ENCODE results near the gene FAM204A. TPM values are rescaled to one million over a fixed set of nuclear protein-coding genes. Genes with fewer than 3 reads are reported as not detected.
A peak's percentile ranks its signal among the peaks of the same experiment; 100 is the strongest.

FAM204A gene
- total RNA-seq, 1 experiment from 2014 or later, result 103 TPM

- intact Hi-C loops (cut with micrococcal nuclease; ENCODE audit: unreplicated experiment), result no loop called here
- Histone ChIP-seq H3K4me1 (ENCODE audit: insufficient read depth, low read length, poor library complexity, severe bottlenecking) (peaks cover 5% of the 10 kb centered on the region), H3K4me3 (ENCODE audit: low read depth, low read length, poor library complexity, severe bottlenecking) (peak overlapping the region; percentile 81), H3K9me3 (ENCODE audit: low read depth, low read length, poor library complexity, severe bottlenecking) (no peaks in the 10 kb centered on the region), H3K36me3 (ENCODE audit: insufficient read depth, low read length, poor library complexity, severe bottlenecking) (no peaks in the 10 kb centered on the region), H3K27me3 (replicated peaks; ENCODE audit: insufficient read depth, low read depth, low read length, poor library complexity) (no peaks in the 10 kb centered on the region), H3K27ac (ENCODE audit: low read depth, low read length, poor library complexity, severe bottlenecking) (peak overlapping the region; percentile 69)
- TSS peak; percentile 98 for BruUV-seq (replicated peaks)
- TF ChIP-seq EZH2 (IDR thresholded peaks at IDR 0.05; ENCODE audit: borderline replicate concordance, low read depth, low read length, poor library complexity, severe bottlenecking), result no peak
- no peak for TF ChIP-seq CTCF (conservative IDR thresholded peaks at IDR 0.05; ENCODE audit: low read depth, low read length)
- POLR2A ChIA-PET (ENCODE audit: low non-redundant PET), result no interaction called here
- CTCF ChIA-PET, result no interaction called here
- peak; percentile 5 for DNase-seq (ENCODE audit: low spot score)
Measured at GRCh38 chr10:118342638-118343020, 505 bp upstream of the FAM204A start.

GRCh38 chr10:118340486-118340885, 1.6 kb downstream of the FAM204A start:
- Histone ChIP-seq H3K4me1 (ENCODE audit: insufficient read depth, low read length, poor library complexity, severe bottlenecking) (peaks cover 5% of the 10 kb centered on the region), H3K27ac (ENCODE audit: low read depth, low read length, poor library complexity, severe bottlenecking) (no peak overlapping the region), H3K4me3 (ENCODE audit: low read depth, low read length, poor library complexity, severe bottlenecking) (no peak overlapping the region), H3K27me3 (replicated peaks; ENCODE audit: insufficient read depth, low read depth, low read length, poor library complexity) (no peaks in the 10 kb centered on the region), H3K9me3 (ENCODE audit: low read depth, low read length, poor library complexity, severe bottlenecking) (no peaks in the 10 kb centered on the region), H3K36me3 (ENCODE audit: insufficient read depth, low read length, poor library complexity, severe bottlenecking) (peaks cover 9% of the 10 kb centered on the region)
- intact Hi-C loops (cut with micrococcal nuclease; ENCODE audit: unreplicated experiment), result no loop called here
- TF ChIP-seq EZH2 (IDR thresholded peaks at IDR 0.05; ENCODE audit: borderline replicate concordance, low read depth, low read length, poor library complexity, severe bottlenecking) (no peak), CTCF (conservative IDR thresholded peaks at IDR 0.05; ENCODE audit: low read depth, low read length) (no peak)
- DNase-seq (ENCODE audit: low spot score), result no peak
- ChIA-PET CTCF (no interaction called here), POLR2A (ENCODE audit: low non-redundant PET) (no interaction called here)
- no TSS peak for BruUV-seq (replicated peaks)

- no peaks in the 10 kb centered on the region for H3K9me3 ChIP-seq (ENCODE audit: low read depth, low read length, poor library complexity, severe bottlenecking)
- no peak overlapping the region for H3K4me3 ChIP-seq (ENCODE audit: low read depth, low read length, poor library complexity, severe bottlenecking)
- peaks cover 18% of the 10 kb centered on the region for H3K36me3 ChIP-seq (ENCODE audit: insufficient read depth, low read length, poor library complexity, severe bottlenecking)
- H3K27ac ChIP-seq (ENCODE audit: low read depth, low read length, poor library complexity, severe bottlenecking), result no peak overlapping the region
- CTCF ChIA-PET, result no interaction called here
- no peak for DNase-seq (ENCODE audit: low spot score)
- intact Hi-C loops (cut with micrococcal nuclease; ENCODE audit: unreplicated experiment), result no loop called here
- peaks cover 5% of the 10 kb centered on the region for H3K4me1 ChIP-seq (ENCODE audit: insufficient read depth, low read length, poor library complexity, severe bottlenecking)
- POLR2A ChIA-PET (ENCODE audit: low non-redundant PET), result no interaction called here
- H3K27me3 ChIP-seq (replicated peaks; ENCODE audit: insufficient read depth, low read depth, low read length, poor library complexity), result no peaks in the 10 kb centered on the region
- no TSS peak for BruUV-seq (replicated peaks)
- TF ChIP-seq CTCF (conservative IDR thresholded peaks at IDR 0.05; ENCODE audit: low read depth, low read length) (no peak), EZH2 (IDR thresholded peaks at IDR 0.05; ENCODE audit: borderline replicate concordance, low read depth, low read length, poor library complexity, severe bottlenecking) (no peak)
Measured at GRCh38 chr10:118339111-118339510, 3.0 kb downstream of the FAM204A start.
